ENCODE measurements around the gene RRBP1.

The RRBP1 gene

DNA sequence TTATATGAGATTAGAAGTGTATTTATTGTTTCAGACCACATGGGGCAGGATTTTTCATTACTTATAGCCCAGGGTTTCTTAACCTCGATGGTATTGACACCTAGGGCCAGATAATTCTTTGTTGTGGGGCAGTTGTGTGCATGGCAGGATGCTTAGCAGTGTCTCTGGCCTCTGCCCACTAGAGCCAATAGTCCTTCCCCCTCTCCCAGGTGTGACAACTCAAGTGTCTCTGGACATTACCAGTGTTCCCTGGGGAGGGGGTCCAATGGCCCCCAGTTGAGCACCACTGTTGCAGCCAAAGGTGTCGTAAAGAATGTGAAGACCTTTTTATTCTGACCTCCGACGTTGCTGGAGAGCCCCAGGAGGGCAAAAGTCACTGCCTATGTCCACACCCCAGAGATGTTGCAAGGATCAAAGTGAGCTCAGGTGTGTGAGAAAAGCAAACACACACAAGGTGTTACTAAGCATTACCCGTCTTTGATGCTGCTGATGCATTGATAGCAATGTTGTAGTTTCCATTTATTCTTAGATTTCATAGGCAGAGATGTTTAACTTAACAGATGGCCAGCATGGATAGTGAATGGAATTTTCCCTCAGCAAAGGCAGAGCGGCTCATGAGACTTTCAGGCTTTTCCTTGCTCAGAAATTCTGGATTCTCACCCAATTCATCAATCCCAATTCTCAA is 39.9 kb upstream of the RRBP1 start:
- Histone ChIP-seq H3K4me3 (replicated peaks; ENCODE audit: insufficient read depth, low read length) (no peak overlapping the region), H3K27ac (replicated peaks) (no peak overlapping the region), H3K27me3 (ENCODE audit: insufficient read depth, poor library complexity, severe bottlenecking) (peaks cover 2% of the 10 kb centered on the region)
- DNase-seq (ENCODE audit: low read depth in 1 of 2, low spot score in 1 of 2): no peak
- TF ChIP-seq, protein P1, sequence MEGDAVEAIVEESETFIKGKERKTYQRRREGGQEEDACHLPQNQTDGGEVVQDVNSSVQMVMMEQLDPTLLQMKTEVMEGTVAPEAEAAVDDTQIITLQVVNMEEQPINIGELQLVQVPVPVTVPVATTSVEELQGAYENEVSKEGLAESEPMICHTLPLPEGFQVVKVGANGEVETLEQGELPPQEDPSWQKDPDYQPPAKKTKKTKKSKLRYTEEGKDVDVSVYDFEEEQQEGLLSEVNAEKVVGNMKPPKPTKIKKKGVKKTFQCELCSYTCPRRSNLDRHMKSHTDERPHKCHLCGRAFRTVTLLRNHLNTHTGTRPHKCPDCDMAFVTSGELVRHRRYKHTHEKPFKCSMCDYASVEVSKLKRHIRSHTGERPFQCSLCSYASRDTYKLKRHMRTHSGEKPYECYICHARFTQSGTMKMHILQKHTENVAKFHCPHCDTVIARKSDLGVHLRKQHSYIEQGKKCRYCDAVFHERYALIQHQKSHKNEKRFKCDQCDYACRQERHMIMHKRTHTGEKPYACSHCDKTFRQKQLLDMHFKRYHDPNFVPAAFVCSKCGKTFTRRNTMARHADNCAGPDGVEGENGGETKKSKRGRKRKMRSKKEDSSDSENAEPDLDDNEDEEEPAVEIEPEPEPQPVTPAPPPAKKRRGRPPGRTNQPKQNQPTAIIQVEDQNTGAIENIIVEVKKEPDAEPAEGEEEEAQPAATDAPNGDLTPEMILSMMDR (IDR thresholded peaks at IDR 0.05; ENCODE audit: insufficient read depth, low read length): no peak
- TF ChIP-seq POLR2AphosphoS5 (IDR thresholded peaks at IDR 0.05; ENCODE audit: low read depth) (no peak), SPI1 (IDR thresholded peaks at IDR 0.05; ENCODE audit: borderline replicate concordance, low read depth) (no peak)
- TF ChIP-seq, protein P2, sequence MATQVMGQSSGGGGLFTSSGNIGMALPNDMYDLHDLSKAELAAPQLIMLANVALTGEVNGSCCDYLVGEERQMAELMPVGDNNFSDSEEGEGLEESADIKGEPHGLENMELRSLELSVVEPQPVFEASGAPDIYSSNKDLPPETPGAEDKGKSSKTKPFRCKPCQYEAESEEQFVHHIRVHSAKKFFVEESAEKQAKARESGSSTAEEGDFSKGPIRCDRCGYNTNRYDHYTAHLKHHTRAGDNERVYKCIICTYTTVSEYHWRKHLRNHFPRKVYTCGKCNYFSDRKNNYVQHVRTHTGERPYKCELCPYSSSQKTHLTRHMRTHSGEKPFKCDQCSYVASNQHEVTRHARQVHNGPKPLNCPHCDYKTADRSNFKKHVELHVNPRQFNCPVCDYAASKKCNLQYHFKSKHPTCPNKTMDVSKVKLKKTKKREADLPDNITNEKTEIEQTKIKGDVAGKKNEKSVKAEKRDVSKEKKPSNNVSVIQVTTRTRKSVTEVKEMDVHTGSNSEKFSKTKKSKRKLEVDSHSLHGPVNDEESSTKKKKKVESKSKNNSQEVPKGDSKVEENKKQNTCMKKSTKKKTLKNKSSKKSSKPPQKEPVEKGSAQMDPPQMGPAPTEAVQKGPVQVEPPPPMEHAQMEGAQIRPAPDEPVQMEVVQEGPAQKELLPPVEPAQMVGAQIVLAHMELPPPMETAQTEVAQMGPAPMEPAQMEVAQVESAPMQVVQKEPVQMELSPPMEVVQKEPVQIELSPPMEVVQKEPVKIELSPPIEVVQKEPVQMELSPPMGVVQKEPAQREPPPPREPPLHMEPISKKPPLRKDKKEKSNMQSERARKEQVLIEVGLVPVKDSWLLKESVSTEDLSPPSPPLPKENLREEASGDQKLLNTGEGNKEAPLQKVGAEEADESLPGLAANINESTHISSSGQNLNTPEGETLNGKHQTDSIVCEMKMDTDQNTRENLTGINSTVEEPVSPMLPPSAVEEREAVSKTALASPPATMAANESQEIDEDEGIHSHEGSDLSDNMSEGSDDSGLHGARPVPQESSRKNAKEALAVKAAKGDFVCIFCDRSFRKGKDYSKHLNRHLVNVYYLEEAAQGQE (IDR thresholded peaks at IDR 0.05; ENCODE audit: insufficient replicate concordance, low read depth): no peak

DNA sequence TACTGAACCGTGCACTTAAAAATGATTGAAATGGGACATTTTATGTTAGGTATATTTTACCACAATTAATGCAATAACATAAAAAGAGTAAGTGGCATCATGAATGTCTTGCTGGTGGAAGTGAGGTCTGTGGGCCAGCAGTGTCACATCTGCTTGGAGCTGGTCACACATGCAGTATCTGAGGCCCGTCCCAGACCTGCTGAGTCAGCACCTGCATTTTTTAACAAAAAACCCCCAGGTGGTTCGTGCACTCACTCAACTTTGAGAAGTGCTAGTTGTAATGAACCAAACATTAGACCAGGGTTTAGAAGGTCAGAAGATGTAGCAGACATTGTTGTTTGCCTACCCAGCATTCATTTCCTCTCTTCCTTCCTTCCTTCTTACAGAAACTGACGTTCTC is 38.7 kb upstream of the RRBP1 start:
- H3K27me3 ChIP-seq (ENCODE audit: insufficient read depth, poor library complexity, severe bottlenecking): peaks cover 2% of the 10 kb centered on the region
- TF ChIP-seq, protein P1 (IDR thresholded peaks at IDR 0.05; ENCODE audit: insufficient read depth, low read length): no peak
- TF ChIP-seq SPI1 (IDR thresholded peaks at IDR 0.05; ENCODE audit: borderline replicate concordance, low read depth) (no peak), GABPA (IDR thresholded peaks at IDR 0.05; ENCODE audit: low read depth) (no peak), POLR2AphosphoS5 (IDR thresholded peaks at IDR 0.05; ENCODE audit: low read depth) (no peak)
- TF ChIP-seq, protein P2 (IDR thresholded peaks at IDR 0.05; ENCODE audit: insufficient replicate concordance, low read depth): no peak
- H3K4me3 ChIP-seq (replicated peaks; ENCODE audit: insufficient read depth, low read length): no peak overlapping the region
- no peak overlapping the region for H3K27ac ChIP-seq (replicated peaks)
- no peak for DNase-seq (ENCODE audit: low read depth in 1 of 2, low spot score in 1 of 2)

DNA sequence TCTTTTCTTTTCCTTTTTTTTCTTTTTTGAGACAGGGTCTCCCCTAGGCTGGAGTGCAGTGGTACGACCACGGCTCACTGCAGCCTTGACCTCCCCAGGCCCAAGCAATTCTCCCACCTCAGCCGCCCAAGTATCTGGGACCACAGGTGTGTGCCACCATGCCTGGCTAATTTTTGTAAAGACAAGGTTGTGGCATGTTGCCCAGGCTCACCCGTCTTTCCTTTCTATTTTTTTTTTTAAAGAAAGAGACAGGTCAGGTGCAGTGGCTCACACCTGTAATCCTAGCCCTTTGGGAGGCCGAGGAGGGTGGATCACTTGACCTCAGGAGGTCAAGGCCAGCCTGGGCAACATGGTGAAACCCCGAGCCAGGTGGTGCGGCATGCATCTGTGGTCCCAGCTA is 34.3 kb upstream of the RRBP1 start:
- no peak overlapping the region for H3K27ac ChIP-seq (replicated peaks)
- no peak for DNase-seq (ENCODE audit: low read depth in 1 of 2, low spot score in 1 of 2)
- H3K27me3 ChIP-seq (ENCODE audit: insufficient read depth, poor library complexity, severe bottlenecking): no peaks in the 10 kb centered on the region
- H3K4me3 ChIP-seq (replicated peaks; ENCODE audit: insufficient read depth, low read length): no peak overlapping the region
- TF ChIP-seq GABPA (IDR thresholded peaks at IDR 0.05; ENCODE audit: low read depth) (no peak), POLR2AphosphoS5 (IDR thresholded peaks at IDR 0.05; ENCODE audit: low read depth) (no peak), SPI1 (IDR thresholded peaks at IDR 0.05; ENCODE audit: borderline replicate concordance, low read depth) (no peak)
- TF ChIP-seq, protein P1 (IDR thresholded peaks at IDR 0.05; ENCODE audit: insufficient read depth, low read length): no peak
- TF ChIP-seq, protein P2 (IDR thresholded peaks at IDR 0.05; ENCODE audit: insufficient replicate concordance, low read depth): no peak

All from HL-60 (cell line).